Naive thymus-derived CD4-positive, alpha-beta T cell (primary cell): Measurements from ENCODE around the gene FHL5. TPM values are rescaled to one million over a fixed set of nuclear protein-coding genes. Genes with fewer than 3 reads are reported as not detected.
"Not testable (repeated sequence)": the region's sequence is repeated elsewhere in the genome, so short reads cannot be mapped to it uniquely, and the experiment has no call there.

ENCODE experiments used
- ATAC-seq: fragments of 150-1000 bp; cut with Tn5 transposase; 2 replicates; pipeline ENCODE4 v1.10.0; 2021; ENCODE audit warnings: mild to moderate bottlenecking, moderate library complexity
- CTCF ChIA-PET: fragments of 350-600 bp; sonication (Branson Sonifier 250); formaldehyde crosslinking; loops from one replicate; lab custom pipeline; 2021; ENCODE audit warnings: antibody characterized with exemption; lab: Charles Lee
- POLR2A ChIA-PET: fragments of 350-600 bp; sonication (Branson Sonifier 250); formaldehyde crosslinking; loops from one replicate; lab custom pipeline; 2021; ENCODE audit warnings: antibody characterized with exemption, inconsistent platforms; lab: Charles Lee
- DNase-seq, 9 donors: peaks; one replicate each; pipeline versions ENCODE4 v3.0.0 to v3.0.0-alpha.2; 2020 to 2022; ENCODE audit warnings: mixed read lengths in 1 of 9
- H3K27ac ChIP-seq: one replicate; pipeline ENCODE4 v1.7.0; 2013; ENCODE audit warnings: mild to moderate bottlenecking, low read depth, low read length, moderate library complexity
- H3K27me3 ChIP-seq, 2 donors: one replicate each; pipeline ENCODE4 v1.7.0; 2013; ENCODE audit warnings: low read length in 2 of 2, mild to moderate bottlenecking in 2 of 2, moderate library complexity in 2 of 2; ENCODE audit not compliant: control insufficient read depth in 2 of 2, insufficient read depth in 2 of 2
- H3K36me3 ChIP-seq, 3 experiments: 1 replicate in 2 of 3; 2 replicates in 1 of 3; pipeline ENCODE4 v1.7.0; 2013; ENCODE audit warnings: low read length in 3 of 3, mild to moderate bottlenecking in 3 of 3, moderate library complexity in 1 of 3; ENCODE audit not compliant: insufficient read depth in 3 of 3, control insufficient read depth in 2 of 3
- H3K4me1 ChIP-seq, 2 donors: one replicate each; pipeline ENCODE4 v1.7.0; 2013; ENCODE audit warnings: low read length in 2 of 2, mild to moderate bottlenecking in 2 of 2, moderate library complexity in 1 of 2; ENCODE audit not compliant: control insufficient read depth in 2 of 2, insufficient read depth in 2 of 2
- H3K4me3 ChIP-seq: 2 replicates; pipeline ENCODE4 v1.7.0; 2013; ENCODE audit warnings: mild to moderate bottlenecking, low read length
- H3K9me3 ChIP-seq, 3 experiments: 1 replicate in 2 of 3; 2 replicates in 1 of 3; pipeline ENCODE4 v1.7.0; 2013; ENCODE audit warnings: low read length in 3 of 3; ENCODE audit not compliant: control insufficient read depth in 2 of 3
- H3K27ac Mint-ChIP-seq, 9 donors: one replicate each; pipeline ENCODE4 v1.8.0; 2020 to 2022; ENCODE audit warnings: mixed read lengths in 9 of 9, mild to moderate bottlenecking in 8 of 9, moderate library complexity in 5 of 9, inconsistent platforms in 2 of 9
- H3K27me3 Mint-ChIP-seq, 5 donors: one replicate each; pipeline ENCODE4 v1.8.0; 2021 to 2022; ENCODE audit warnings: mixed read lengths in 5 of 5, mild to moderate bottlenecking in 1 of 5
- H3K36me3 Mint-ChIP-seq, 5 donors: one replicate each; pipeline ENCODE4 v1.8.0; 2020 to 2022; ENCODE audit warnings: mixed read lengths in 5 of 5, mild to moderate bottlenecking in 3 of 5, inconsistent platforms in 1 of 5
- H3K4me1 Mint-ChIP-seq, 7 donors: one replicate each; pipeline ENCODE4 v1.8.0; 2020 to 2022; ENCODE audit warnings: mixed read lengths in 7 of 7, mild to moderate bottlenecking in 3 of 7, inconsistent platforms in 1 of 7
- H3K4me3 Mint-ChIP-seq, 10 donors: one replicate each; pipeline ENCODE4 v1.8.0; 2020 to 2022; ENCODE audit warnings: mild to moderate bottlenecking in 10 of 10, mixed read lengths in 10 of 10, moderate library complexity in 6 of 10, inconsistent platforms in 2 of 10
- H3K9me3 Mint-ChIP-seq, 11 donors: one replicate each; pipeline ENCODE4 v1.8.0; 2020 to 2022; ENCODE audit warnings: mixed read lengths in 11 of 11, mild to moderate bottlenecking in 4 of 11, inconsistent platforms in 1 of 11, moderate library complexity in 1 of 11
- intact Hi-C, 2 donors: fragments of 100-400 bp; cut with micrococcal nuclease; formaldehyde crosslinking; loops; one replicate each; pipeline ENCODE4 v1.15.1; 2023
- polyA plus RNA-seq, 2 donors: library from polyadenylated mRNA; unstranded; fragments of 300-500 nt; fragmentation: Illumina TruSeq; gene quantifications; one replicate each; pipeline ENCODE4 v1.2.3, GENCODE V29; 2021
- total RNA-seq, 6 experiments: library from RNA in 5 of 6; stranded (reverse) in 5 of 6; gene quantifications; 1 replicate in 5 of 6; 2 replicates in 1 of 6; pipeline ENCODE4 v1.2.3 and lab custom pipeline; 2021 to 2026

The FHL5 gene
- total and polyA plus RNA-seq, 7 experiments from 2014 or later = not detected

GRCh38 chr6:96621983-96622382 lies 59.1 kb downstream of the FHL5 start:
- peaks cover 6 to 26% (median 17%) of the 10 kb centered on the region in 5 donors for H3K27me3 Mint-ChIP-seq
- H3K27ac Mint-ChIP-seq = no peak overlapping the region
- Histone ChIP-seq H3K4me3 (no peak overlapping the region), H3K27ac (no peak overlapping the region), H3K36me3 (no peaks in the 10 kb centered on the region), H3K9me3 (no peaks in the 10 kb centered on the region), H3K27me3 (no peaks in the 10 kb centered on the region), H3K4me1 (no peaks in the 10 kb centered on the region)
- H3K9me3 Mint-ChIP-seq = no peaks in the 10 kb centered on the region
- CTCF ChIA-PET = no interaction called here
- no peak overlapping the region for H3K4me3 Mint-ChIP-seq
- intact Hi-C loops = no loop called here
- ATAC-seq (no peak), DNase-seq (no peak)
- no peaks in the 10 kb centered on the region for H3K36me3 Mint-ChIP-seq
- POLR2A ChIA-PET = no interaction called here
- peaks cover 0 to 3% (median 0%) of the 10 kb centered on the region in 7 donors for H3K4me1 Mint-ChIP-seq

GRCh38 chr6:96624957-96625356 lies 62.0 kb downstream of the FHL5 start:
- H3K4me3 Mint-ChIP-seq = no peak overlapping the region
- Histone ChIP-seq H3K27ac (no peak overlapping the region), H3K27me3 (no peaks in the 10 kb centered on the region), H3K9me3 (no peaks in the 10 kb centered on the region), H3K4me3 (no peak overlapping the region), H3K36me3 (no peaks in the 10 kb centered on the region), H3K4me1 (no peaks in the 10 kb centered on the region)
- ChIA-PET CTCF (no interaction called here), POLR2A (no interaction called here)
- H3K9me3 Mint-ChIP-seq = no peaks in the 10 kb centered on the region
- H3K27me3 Mint-ChIP-seq = peaks cover 5 to 22% (median 12%) of the 10 kb centered on the region in 5 donors
- ATAC-seq (no peak), DNase-seq (no peak)
- intact Hi-C loops = loop anchor here in 1 of 2 donors (5.0 kb wide), 1 partner anchor 767 kb away; no protein-coding TSS in a partner anchor
- H3K4me1 Mint-ChIP-seq = peaks cover 0 to 3% (median 0%) of the 10 kb centered on the region in 7 donors
- H3K36me3 Mint-ChIP-seq = no peaks in the 10 kb centered on the region
- no peak overlapping the region for H3K27ac Mint-ChIP-seq

- H3K36me3 ChIP-seq = no peaks in the 10 kb centered on the region
- H3K4me1 Mint-ChIP-seq = peaks cover 0 to 3% (median 0%) of the 10 kb centered on the region in 7 donors
These were observed 63.9 kb downstream of the FHL5 start for GRCh38 chr6:96626759-96627364.

GRCh38 chr6:96631248-96631647 lies 68.3 kb downstream of the FHL5 start:
- CTCF ChIA-PET = no interaction called here

More at GRCh38 chr6:96626759-96627364, 63.9 kb downstream of the FHL5 start:
- no peaks in the 10 kb centered on the region for H3K9me3 Mint-ChIP-seq
- CTCF ChIA-PET = interaction anchor here (1.3 kb wide), 1 partner anchor 432 kb away, joined by 3 read pairs; no protein-coding TSS in a partner anchor
- intact Hi-C loops = loop anchor here (1.0 to 5.0 kb wide), 5 partner anchors 270 to 767 kb away; partner anchors contain the start of gene NDUFAF4 (in 2 of the 2)
- peak in 5 of 9 donors; percentile 7 to 33 (median 13) for DNase-seq
- H3K4me3 Mint-ChIP-seq = no peak overlapping the region
- POLR2A ChIA-PET = no interaction called here
- peaks cover 5 to 23% (median 14%) of the 10 kb centered on the region in 5 donors for H3K27me3 Mint-ChIP-seq
- no peaks in the 10 kb centered on the region for H3K4me1 ChIP-seq
- no peaks in the 10 kb centered on the region for H3K27me3 ChIP-seq
- no peak overlapping the region for H3K4me3 ChIP-seq
- H3K9me3 ChIP-seq = no peaks in the 10 kb centered on the region
- peak; percentile 46 for ATAC-seq
- H3K27ac Mint-ChIP-seq = no peak overlapping the region
- H3K27ac ChIP-seq = no peak overlapping the region
- no peaks in the 10 kb centered on the region for H3K36me3 Mint-ChIP-seq

GRCh38 chr6:96637979-96638378 lies 75.1 kb downstream of the FHL5 start:
- POLR2A ChIA-PET, H3K36me3 ChIP-seq, H3K36me3 Mint-ChIP-seq, H3K9me3 Mint-ChIP-seq, H3K4me3 ChIP-seq, H3K4me1 Mint-ChIP-seq, H3K9me3 ChIP-seq, H3K27ac Mint-ChIP-seq, CTCF ChIA-PET, H3K4me1 ChIP-seq, intact Hi-C loops, H3K27ac ChIP-seq, H3K4me3 Mint-ChIP-seq, DNase-seq, H3K27me3 ChIP-seq, ATAC-seq: not testable (repeated sequence)
- H3K27me3 Mint-ChIP-seq = peaks cover 11 to 42% (median 22%) of the 10 kb centered on the region in 5 donors

More at GRCh38 chr6:96631248-96631647, 68.3 kb downstream of the FHL5 start:
- Histone ChIP-seq H3K4me3 (no peak overlapping the region), H3K27ac (no peak overlapping the region), H3K9me3 (no peaks in the 10 kb centered on the region), H3K4me1 (no peaks in the 10 kb centered on the region), H3K27me3 (no peaks in the 10 kb centered on the region), H3K36me3 (no peaks in the 10 kb centered on the region)
- Mint-ChIP-seq H3K4me1 (no peaks in the 10 kb centered on the region), H3K27ac (no peak overlapping the region), H3K4me3 (no peak overlapping the region), H3K36me3 (no peaks in the 10 kb centered on the region), H3K9me3 (no peaks in the 10 kb centered on the region), H3K27me3 (peaks cover 6 to 33% (median 12%) of the 10 kb centered on the region in 5 donors)
- DNase-seq (no peak), ATAC-seq (no peak)
- intact Hi-C loops = no loop called here
- POLR2A ChIA-PET = no interaction called here

GRCh38 chr6:96645106-96645505 lies 82.2 kb downstream of the FHL5 start:
- Histone ChIP-seq H3K27ac (no peak overlapping the region), H3K36me3 (no peaks in the 10 kb centered on the region), H3K4me1 (no peaks in the 10 kb centered on the region), H3K9me3 (no peaks in the 10 kb centered on the region), H3K4me3 (no peak overlapping the region), H3K27me3 (no peaks in the 10 kb centered on the region)
- peaks cover 0 to 1% (median 0%) of the 10 kb centered on the region in 11 donors for H3K9me3 Mint-ChIP-seq
- intact Hi-C loops = no loop called here
- peaks cover 14 to 27% (median 25%) of the 10 kb centered on the region in 5 donors for H3K27me3 Mint-ChIP-seq
- no peaks in the 10 kb centered on the region for H3K4me1 Mint-ChIP-seq
- ChIA-PET POLR2A (no interaction called here), CTCF (no interaction called here)
- DNase-seq = no peak
- H3K4me3 Mint-ChIP-seq = no peak overlapping the region
- H3K27ac Mint-ChIP-seq = no peak overlapping the region
- no peak for ATAC-seq
- H3K36me3 Mint-ChIP-seq = no peaks in the 10 kb centered on the region

GRCh38 chr6:96649926-96650325 lies 87.0 kb downstream of the FHL5 start:
- Histone ChIP-seq H3K27ac (no peak overlapping the region), H3K27me3 (no peaks in the 10 kb centered on the region), H3K4me1 (no peaks in the 10 kb centered on the region), H3K9me3 (no peaks in the 10 kb centered on the region), H3K36me3 (no peaks in the 10 kb centered on the region), H3K4me3 (no peak overlapping the region)
- H3K4me1 Mint-ChIP-seq = peaks cover 0 to 5% (median 0%) of the 10 kb centered on the region in 7 donors
- H3K9me3 Mint-ChIP-seq = peaks cover 0 to 1% (median 0%) of the 10 kb centered on the region in 11 donors
- H3K4me3 Mint-ChIP-seq = no peak overlapping the region
- POLR2A ChIA-PET = no interaction called here
- DNase-seq (no peak), ATAC-seq (no peak)
- H3K27me3 Mint-ChIP-seq = peaks cover 6 to 43% (median 37%) of the 10 kb centered on the region in 5 donors
- CTCF ChIA-PET = no interaction called here
- H3K27ac Mint-ChIP-seq = no peak overlapping the region
- intact Hi-C loops = no loop called here
- H3K36me3 Mint-ChIP-seq = no peaks in the 10 kb centered on the region
